OCI-LY1 (cell line): ENCODE results near the gene YPEL5.

ENCODE experiments used
- H2AFZ ChIP-seq: fragments of 200-600 bp; sonication (generic), shearing (Covaris generic); 2 replicates; pipeline ENCODE4 v1.6.0; 2014; ENCODE audit warnings: antibody characterized with exemption, mild to moderate bottlenecking, low read length
- H3F3A ChIP-seq: fragments of 200-600 bp; sonication (generic), shearing (Covaris generic); 2 replicates; pipeline ENCODE4 v1.6.0; 2014; ENCODE audit warnings: mild to moderate bottlenecking, antibody characterized with exemption, low read length, moderate library complexity; ENCODE audit not compliant: insufficient read depth
- H3K27ac ChIP-seq: fragments of 200-600 bp; sonication (generic); 2 replicates; pipeline ENCODE4 v1.5.1; 2014; ENCODE audit warnings: low read length, mixed run types, mild to moderate bottlenecking, low read depth; ENCODE audit not compliant: poor library complexity, severe bottlenecking
- H3K27me3 ChIP-seq: fragments of 200-600 bp; sonication (generic); 2 replicates; pipeline ENCODE4 v1.6.0; 2014; ENCODE audit warnings: antibody characterized with exemption, mild to moderate bottlenecking, low read length, moderate library complexity; ENCODE audit not compliant: insufficient read depth
- H3K36me3 ChIP-seq: fragments of 200-600 bp; sonication (generic); 2 replicates; pipeline ENCODE4 v1.6.1; 2014; ENCODE audit warnings: mild to moderate bottlenecking, antibody characterized with exemption, low read length, moderate library complexity, mixed read lengths; ENCODE audit not compliant: insufficient read depth
- H3K4me1 ChIP-seq: fragments of 200-600 bp; sonication (generic); 2 replicates; pipeline ENCODE4 v1.5.1; 2014; ENCODE audit warnings: mild to moderate bottlenecking, low read length, moderate library complexity; ENCODE audit not compliant: insufficient read depth, severe bottlenecking
- H3K4me2 ChIP-seq: fragments of 200-600 bp; sonication (generic), shearing (Covaris generic); 2 replicates; pipeline ENCODE4 v1.6.1; 2014; ENCODE audit warnings: low read length
- H3K4me3 ChIP-seq: fragments of 200-600 bp; sonication (generic); 2 replicates; pipeline ENCODE4 v1.5.1; 2014; ENCODE audit warnings: low read length, low read depth, mild to moderate bottlenecking, mixed read lengths; ENCODE audit not compliant: poor library complexity, severe bottlenecking
- H3K79me2 ChIP-seq: fragments of 200-600 bp; shearing (Covaris generic); 2 replicates; pipeline ENCODE4 v1.6.1; 2016; ENCODE audit warnings: mixed run types, low read length, mixed read lengths; ENCODE audit not compliant: insufficient read depth
- H3K9ac ChIP-seq: fragments of 200-600 bp; sonication (generic), shearing (Covaris generic); 2 replicates; pipeline ENCODE4 v1.6.1; 2014; ENCODE audit warnings: mild to moderate bottlenecking, low read length, mixed read lengths
- H3K9me2 ChIP-seq: fragments of 200-600 bp; sonication (generic), shearing (Covaris generic); 2 replicates; pipeline ENCODE4 v1.6.1; 2014; ENCODE audit warnings: low read depth, mild to moderate bottlenecking, low read length, mixed read lengths
- H3K9me3 ChIP-seq: fragments of 200-600 bp; shearing (Covaris generic); 2 replicates; pipeline ENCODE4 v1.6.1; 2014; ENCODE audit warnings: low read length, mixed read lengths
- H4K20me1 ChIP-seq: fragments of 200-600 bp; sonication (generic), shearing (Covaris generic); 2 replicates; pipeline ENCODE4 v1.6.0; 2016; ENCODE audit warnings: mild to moderate bottlenecking, low read length; ENCODE audit not compliant: insufficient read depth
- EZH2 ChIP-seq: fragments of 200-600 bp; sonication (generic), shearing (Covaris generic); IDR thresholded peaks from 2 replicates; pipeline ENCODE4 v1.8.0; 2017; ENCODE audit warnings: borderline replicate concordance, mixed run types, mild to moderate bottlenecking, antibody characterized with exemption, low read length, moderate library complexity, mixed read lengths
- TF ChIP-seq, protein P1 (sequence below): fragments of 200-600 bp; sonication (generic), shearing (Covaris generic); IDR thresholded peaks from 2 replicates; pipeline ENCODE4 v1.5.1; 2017; ENCODE audit warnings: mild to moderate bottlenecking, antibody characterized with exemption, low read length, moderate library complexity, mixed read lengths

YPEL5 gene

DNA sequence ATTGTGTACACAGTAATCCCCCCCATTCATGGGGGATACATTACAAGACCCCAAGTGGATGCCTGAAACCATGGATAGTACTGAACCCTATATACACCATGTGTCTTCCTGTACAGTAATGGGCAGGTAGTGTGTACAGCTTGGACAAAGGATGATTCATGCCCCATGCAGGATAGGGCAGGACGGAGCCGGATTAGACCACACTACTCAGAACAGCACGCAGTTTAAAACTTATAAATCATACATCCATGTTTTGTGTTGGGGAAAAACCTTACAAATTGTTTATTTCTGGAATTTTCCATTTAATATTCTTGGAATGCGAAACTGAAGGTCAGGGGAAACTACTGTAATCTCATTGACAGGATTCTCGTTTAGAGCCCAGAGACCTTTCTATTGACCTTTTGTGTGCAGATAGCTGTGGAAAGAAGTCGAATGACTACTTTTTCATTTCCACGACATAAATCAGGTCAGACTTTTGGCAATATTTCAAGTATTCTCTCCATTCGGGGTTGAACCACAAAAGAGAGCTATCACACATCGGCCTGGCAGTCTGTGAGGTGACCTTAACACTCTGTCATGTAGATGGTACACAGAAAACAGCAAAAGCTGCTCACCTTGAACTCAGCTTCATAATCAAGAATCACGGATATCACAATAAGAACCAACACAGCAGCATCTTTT lies 9.9 kb upstream of the YPEL5 start:
- peaks cover 9% of the 10 kb centered on the region for H3K4me1 ChIP-seq
- no peaks in the 10 kb centered on the region; the same call in 1 of the 2 replicates for H3K27me3 ChIP-seq
- H3K4me2 ChIP-seq: no peak overlapping the region
- H3K9me2 ChIP-seq: no peaks in the 10 kb centered on the region
- H3K79me2 ChIP-seq: no peaks in the 10 kb centered on the region
- H3K27ac ChIP-seq: no peak overlapping the region
- H3K4me3 ChIP-seq: no peak overlapping the region
- no peak overlapping the region for H3K9ac ChIP-seq
- TF ChIP-seq, protein P1, sequence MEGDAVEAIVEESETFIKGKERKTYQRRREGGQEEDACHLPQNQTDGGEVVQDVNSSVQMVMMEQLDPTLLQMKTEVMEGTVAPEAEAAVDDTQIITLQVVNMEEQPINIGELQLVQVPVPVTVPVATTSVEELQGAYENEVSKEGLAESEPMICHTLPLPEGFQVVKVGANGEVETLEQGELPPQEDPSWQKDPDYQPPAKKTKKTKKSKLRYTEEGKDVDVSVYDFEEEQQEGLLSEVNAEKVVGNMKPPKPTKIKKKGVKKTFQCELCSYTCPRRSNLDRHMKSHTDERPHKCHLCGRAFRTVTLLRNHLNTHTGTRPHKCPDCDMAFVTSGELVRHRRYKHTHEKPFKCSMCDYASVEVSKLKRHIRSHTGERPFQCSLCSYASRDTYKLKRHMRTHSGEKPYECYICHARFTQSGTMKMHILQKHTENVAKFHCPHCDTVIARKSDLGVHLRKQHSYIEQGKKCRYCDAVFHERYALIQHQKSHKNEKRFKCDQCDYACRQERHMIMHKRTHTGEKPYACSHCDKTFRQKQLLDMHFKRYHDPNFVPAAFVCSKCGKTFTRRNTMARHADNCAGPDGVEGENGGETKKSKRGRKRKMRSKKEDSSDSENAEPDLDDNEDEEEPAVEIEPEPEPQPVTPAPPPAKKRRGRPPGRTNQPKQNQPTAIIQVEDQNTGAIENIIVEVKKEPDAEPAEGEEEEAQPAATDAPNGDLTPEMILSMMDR: no peak
- TF ChIP-seq EZH2: no peak
- no peaks in the 10 kb centered on the region for H4K20me1 ChIP-seq
- H3K9me3 ChIP-seq: no peaks in the 10 kb centered on the region
- no peak overlapping the region for H2AFZ ChIP-seq
- H3K36me3 ChIP-seq: no peaks in the 10 kb centered on the region
- H3F3A ChIP-seq: no peaks in the 10 kb centered on the region

DNA sequence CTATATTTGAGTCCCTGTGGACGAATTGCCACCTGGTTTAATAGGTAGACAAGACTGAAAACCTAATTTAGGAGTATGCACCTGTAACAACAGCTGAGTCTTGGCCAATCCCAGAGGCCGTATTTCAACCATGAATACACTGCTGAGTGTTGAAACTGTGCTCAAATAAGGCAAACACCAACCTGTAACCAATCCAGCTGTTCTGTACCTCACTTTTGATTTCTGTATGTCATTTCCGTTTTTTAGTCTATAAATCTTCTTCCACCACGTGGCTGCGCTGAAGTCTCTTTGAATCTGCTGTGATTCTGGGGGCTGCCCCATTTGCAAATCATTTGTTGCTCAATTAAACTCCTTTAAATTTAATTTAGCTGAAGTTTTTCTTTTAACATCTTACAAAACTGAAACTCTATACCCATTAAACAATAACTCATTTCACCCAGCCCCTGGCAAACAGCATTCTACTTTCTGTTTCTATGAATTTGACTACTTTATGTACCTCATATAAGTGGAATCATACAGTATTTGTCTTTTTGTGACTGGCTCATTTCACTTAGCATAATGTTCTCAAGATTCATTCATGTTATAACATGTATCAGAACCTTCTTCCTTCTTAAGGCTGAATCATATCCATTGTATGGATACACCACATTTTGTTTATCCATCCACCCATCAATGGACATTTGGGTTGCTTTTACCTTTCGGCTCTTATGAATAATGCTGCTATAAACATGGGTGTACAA lies 7.5 kb upstream of the YPEL5 start:
- no peaks in the 10 kb centered on the region for H3K9me2 ChIP-seq
- H3K36me3 ChIP-seq: no peaks in the 10 kb centered on the region
- TF ChIP-seq EZH2: no peak
- TF ChIP-seq, protein P1: no peak
- no peaks in the 10 kb centered on the region for H3F3A ChIP-seq
- H4K20me1 ChIP-seq: no peaks in the 10 kb centered on the region
- H3K4me2 ChIP-seq: peak overlapping the region; percentile 7; the same call in 1 of the 2 replicates
- H3K9me3 ChIP-seq: no peaks in the 10 kb centered on the region
- no peaks in the 10 kb centered on the region; the same call in 1 of the 2 replicates for H3K27me3 ChIP-seq
- no peak overlapping the region for H2AFZ ChIP-seq
- no peak overlapping the region for H3K9ac ChIP-seq
- peaks cover 9% of the 10 kb centered on the region for H3K4me1 ChIP-seq
- no peaks in the 10 kb centered on the region for H3K79me2 ChIP-seq
- no peak overlapping the region for H3K27ac ChIP-seq
- H3K4me3 ChIP-seq: no peak overlapping the region

DNA sequence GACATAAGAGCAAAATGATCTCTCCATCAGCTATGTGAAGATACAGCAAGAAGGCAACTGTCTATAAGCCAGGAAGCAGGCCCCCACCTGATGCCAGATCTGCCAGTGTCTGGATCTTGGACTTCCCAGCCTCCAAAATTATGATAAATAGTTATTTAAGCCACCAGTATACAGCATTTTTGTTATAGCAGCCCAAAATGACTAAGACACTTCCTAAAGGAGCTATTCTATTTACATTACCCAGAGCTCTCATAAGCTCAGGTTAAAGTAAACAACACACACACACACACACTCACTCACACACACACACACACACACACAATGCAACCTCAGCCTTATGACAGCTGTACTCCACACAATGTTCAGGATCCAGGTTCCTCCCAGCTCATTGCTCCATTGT lies 5.7 kb upstream of the YPEL5 start:
- no peaks in the 10 kb centered on the region; the same call in 1 of the 2 replicates for H3K27me3 ChIP-seq
- no peak overlapping the region for H3K4me2 ChIP-seq
- no peaks in the 10 kb centered on the region for H3K9me2 ChIP-seq
- no peak overlapping the region for H3K27ac ChIP-seq
- H3K4me3 ChIP-seq: no peak overlapping the region
- H2AFZ ChIP-seq: no peak overlapping the region
- no peaks in the 10 kb centered on the region for H3K36me3 ChIP-seq
- TF ChIP-seq EZH2: no peak
- TF ChIP-seq, protein P1: no peak
- no peaks in the 10 kb centered on the region for H4K20me1 ChIP-seq
- no peaks in the 10 kb centered on the region for H3K79me2 ChIP-seq
- no peak overlapping the region for H3K9ac ChIP-seq
- no peaks in the 10 kb centered on the region for H3K9me3 ChIP-seq
- no peaks in the 10 kb centered on the region for H3F3A ChIP-seq
- peaks cover 15% of the 10 kb centered on the region for H3K4me1 ChIP-seq
